ENCODE measurements around the gene DAP. TPM values are rescaled to one million over a fixed set of nuclear protein-coding genes. Genes with fewer than 3 reads are reported as not detected.
"Not testable (repeated sequence)": the region's sequence is repeated elsewhere in the genome, so short reads cannot be mapped to it uniquely, and the experiment has no call there.

The DAP gene
- total RNA-seq, 1 donor = 20.1 TPM

DNA sequence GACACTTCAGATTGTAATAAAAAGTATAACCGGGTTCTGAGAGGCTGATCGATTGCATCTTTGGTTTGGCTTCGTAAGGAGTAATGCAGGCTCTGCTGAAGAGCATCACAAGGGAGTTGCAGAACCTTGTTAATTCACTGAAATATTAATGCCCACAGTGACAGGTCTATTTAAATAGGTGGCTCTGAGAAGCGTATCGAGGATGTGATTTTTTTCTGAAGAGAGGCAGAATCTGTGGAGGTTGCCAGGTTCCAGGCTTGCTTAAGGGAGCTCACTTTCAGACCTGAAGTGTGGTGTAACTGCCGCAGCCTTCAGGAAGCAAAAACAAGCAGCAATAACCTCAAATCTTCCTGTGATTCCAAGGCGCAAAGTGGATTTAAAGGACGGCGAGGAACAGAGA, 116.8 kb downstream of the DAP start:
- H3K4me3 ChIP-seq (ENCODE audit: low read length) = no peak overlapping the region
- no peaks in the 10 kb centered on the region for H3K9me3 ChIP-seq (ENCODE audit: low read depth, low read length)
- H3K4me1 ChIP-seq (ENCODE audit: insufficient read depth, low read length) = peaks cover 16% of the 10 kb centered on the region
- H3K27me3 ChIP-seq (ENCODE audit: insufficient read depth, low read length) = no peaks in the 10 kb centered on the region

- Histone ChIP-seq H3K4me1 (ENCODE audit: insufficient read depth, low read length) (peaks cover 16% of the 10 kb centered on the region), H3K9me3 (ENCODE audit: low read depth, low read length) (no peaks in the 10 kb centered on the region), H3K27me3 (ENCODE audit: insufficient read depth, low read length) (no peaks in the 10 kb centered on the region), H3K4me3 (ENCODE audit: low read length) (no peak overlapping the region)
Observed at GRCh38 chr5:10642367-10642766, 118.7 kb downstream of the DAP start.

GRCh38 chr5:10639846-10640368, 121.1 kb downstream of the DAP start:
- Histone ChIP-seq H3K4me1 (ENCODE audit: insufficient read depth, low read length) (peaks cover 22% of the 10 kb centered on the region), H3K9me3 (ENCODE audit: low read depth, low read length) (no peaks in the 10 kb centered on the region), H3K27me3 (ENCODE audit: insufficient read depth, low read length) (no peaks in the 10 kb centered on the region), H3K4me3 (ENCODE audit: low read length) (no peak overlapping the region)

- not testable (repeated sequence) for H3K9me3 ChIP-seq (ENCODE audit: low read depth, low read length)
- peaks cover 24% of the 10 kb centered on the region for H3K4me1 ChIP-seq (ENCODE audit: insufficient read depth, low read length)
Observed at GRCh38 chr5:10638723-10639122, 122.3 kb downstream of the DAP start.

GRCh38 chr5:10637944-10638343, 123.1 kb downstream of the DAP start:
- peaks cover 32% of the 10 kb centered on the region for H3K4me1 ChIP-seq (ENCODE audit: insufficient read depth, low read length)
- H3K27me3 ChIP-seq (ENCODE audit: insufficient read depth, low read length) = no peaks in the 10 kb centered on the region
- H3K9me3 ChIP-seq (ENCODE audit: low read depth, low read length) = no peaks in the 10 kb centered on the region

More at GRCh38 chr5:10638723-10639122, 122.3 kb downstream of the DAP start:
- not testable (repeated sequence) for H3K27me3 ChIP-seq (ENCODE audit: insufficient read depth, low read length); H3K4me3 ChIP-seq (ENCODE audit: low read length)

GRCh38 chr5:10636363-10637142, 124.5 kb downstream of the DAP start:
- no peaks in the 10 kb centered on the region for H3K27me3 ChIP-seq (ENCODE audit: insufficient read depth, low read length)
- H3K4me3 ChIP-seq (ENCODE audit: low read length) = no peak overlapping the region
- H3K4me1 ChIP-seq (ENCODE audit: insufficient read depth, low read length) = peaks cover 46% of the 10 kb centered on the region
- H3K9me3 ChIP-seq (ENCODE audit: low read depth, low read length) = no peaks in the 10 kb centered on the region

More at GRCh38 chr5:10637944-10638343, 123.1 kb downstream of the DAP start:
- H3K4me3 ChIP-seq (ENCODE audit: low read length) = no peak overlapping the region

DNA sequence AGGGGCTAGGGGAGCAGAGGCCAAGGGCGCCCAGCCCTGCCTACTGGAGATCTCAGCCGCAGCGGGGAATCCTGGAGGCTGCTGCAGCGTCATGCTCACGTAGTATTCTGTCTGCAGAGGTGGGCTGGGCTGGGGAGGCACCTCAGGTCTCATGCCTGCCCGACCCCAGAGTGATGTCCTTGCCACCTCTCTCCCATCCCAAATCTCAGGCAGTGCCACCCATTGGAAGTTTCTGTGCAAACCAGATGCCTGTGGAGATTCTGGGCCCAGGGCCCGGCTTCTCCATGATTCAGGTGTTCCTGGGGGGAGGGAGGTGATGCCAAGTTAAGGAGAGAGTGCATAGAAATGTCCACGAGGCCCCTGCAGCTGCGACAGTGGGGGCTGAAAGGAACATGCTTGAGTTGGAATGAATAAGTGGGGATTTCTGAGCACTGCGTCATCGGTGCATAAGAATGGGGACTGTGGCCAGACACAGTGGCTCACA, 125.1 kb downstream of the DAP start:
- Histone ChIP-seq H3K9me3 (ENCODE audit: low read depth, low read length) (no peaks in the 10 kb centered on the region), H3K27me3 (ENCODE audit: insufficient read depth, low read length) (no peaks in the 10 kb centered on the region), H3K4me3 (ENCODE audit: low read length) (no peak overlapping the region), H3K4me1 (ENCODE audit: insufficient read depth, low read length) (peaks cover 52% of the 10 kb centered on the region)

- no peak overlapping the region for H3K4me3 ChIP-seq (ENCODE audit: low read length)
- H3K4me1 ChIP-seq (ENCODE audit: insufficient read depth, low read length) = peaks cover 58% of the 10 kb centered on the region
- no peaks in the 10 kb centered on the region for H3K9me3 ChIP-seq (ENCODE audit: low read depth, low read length)
- no peaks in the 10 kb centered on the region for H3K27me3 ChIP-seq (ENCODE audit: insufficient read depth, low read length)
Observed at GRCh38 chr5:10635257-10635866, 125.7 kb downstream of the DAP start.

DNA sequence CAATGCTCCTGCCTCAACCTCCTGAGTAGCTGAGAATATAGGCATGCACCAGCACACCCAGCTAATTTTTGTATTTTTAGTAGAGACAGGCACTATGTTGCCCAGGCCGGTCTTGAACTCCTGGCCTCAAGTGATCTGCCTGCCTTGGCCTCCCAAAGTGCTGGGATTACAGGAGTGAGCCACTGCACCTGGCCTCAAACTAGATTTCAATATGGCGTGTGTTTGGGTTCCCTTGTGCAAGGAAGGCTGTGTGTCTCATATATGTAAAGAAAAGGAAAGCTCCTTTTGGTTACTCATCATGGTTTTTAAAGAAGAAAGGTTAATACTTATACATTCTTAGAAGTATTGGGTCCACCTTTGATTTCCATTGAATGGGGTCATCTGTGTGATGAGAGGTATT, 126.5 kb downstream of the DAP start:
- Histone ChIP-seq H3K27me3 (ENCODE audit: insufficient read depth, low read length) (no peaks in the 10 kb centered on the region), H3K4me3 (ENCODE audit: low read length) (no peak overlapping the region), H3K9me3 (ENCODE audit: low read depth, low read length) (no peaks in the 10 kb centered on the region), H3K4me1 (ENCODE audit: insufficient read depth, low read length) (peaks cover 61% of the 10 kb centered on the region)

- H3K27me3 ChIP-seq (ENCODE audit: insufficient read depth, low read length) = no peaks in the 10 kb centered on the region
- no peak overlapping the region for H3K4me3 ChIP-seq (ENCODE audit: low read length)
- no peaks in the 10 kb centered on the region for H3K9me3 ChIP-seq (ENCODE audit: low read depth, low read length)
- H3K4me1 ChIP-seq (ENCODE audit: insufficient read depth, low read length) = peaks cover 61% of the 10 kb centered on the region
Observed at GRCh38 chr5:10634050-10634449, 127.0 kb downstream of the DAP start.

DNA sequence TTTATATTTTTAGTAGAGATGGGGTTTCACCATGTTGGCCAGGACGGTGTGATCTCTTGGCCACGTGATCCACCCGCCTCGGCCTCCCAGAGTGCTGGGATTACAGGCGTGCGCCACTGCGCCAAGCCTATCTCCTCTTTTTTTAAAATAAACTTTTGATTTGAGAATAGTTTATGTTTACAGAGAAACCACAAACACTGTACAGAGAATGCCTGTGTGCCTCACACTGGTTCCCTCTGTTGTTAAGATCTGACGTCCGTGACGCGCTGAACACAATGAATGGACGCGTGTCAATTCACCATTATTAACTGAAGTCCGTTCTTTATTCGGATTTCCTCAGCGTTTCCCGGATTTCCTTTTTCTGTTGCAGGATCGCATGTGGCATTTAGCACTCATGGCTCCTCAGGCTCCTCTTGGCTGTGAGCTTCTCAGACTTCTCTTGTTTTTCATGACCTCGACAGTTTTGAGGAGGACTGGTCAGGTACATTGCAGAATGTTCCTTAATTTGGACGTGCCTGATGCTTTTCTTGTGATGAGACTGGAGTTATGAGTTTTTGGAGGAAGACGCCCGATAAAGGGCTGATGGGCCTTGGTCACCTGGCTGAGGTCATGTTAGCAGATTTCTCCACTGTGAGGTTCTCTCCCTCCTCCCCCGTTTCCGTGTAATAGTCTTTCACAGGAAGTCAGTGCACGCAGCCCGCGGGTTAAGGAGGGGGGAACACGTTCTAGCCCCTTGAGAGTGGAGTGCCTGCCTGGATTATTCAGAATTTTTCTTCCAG, 127.6 kb downstream of the DAP start:
- no peaks in the 10 kb centered on the region for H3K9me3 ChIP-seq (ENCODE audit: low read depth, low read length)
- H3K4me3 ChIP-seq (ENCODE audit: low read length) = no peak overlapping the region
- no peaks in the 10 kb centered on the region for H3K27me3 ChIP-seq (ENCODE audit: insufficient read depth, low read length)
- H3K4me1 ChIP-seq (ENCODE audit: insufficient read depth, low read length) = peaks cover 61% of the 10 kb centered on the region

DNA sequence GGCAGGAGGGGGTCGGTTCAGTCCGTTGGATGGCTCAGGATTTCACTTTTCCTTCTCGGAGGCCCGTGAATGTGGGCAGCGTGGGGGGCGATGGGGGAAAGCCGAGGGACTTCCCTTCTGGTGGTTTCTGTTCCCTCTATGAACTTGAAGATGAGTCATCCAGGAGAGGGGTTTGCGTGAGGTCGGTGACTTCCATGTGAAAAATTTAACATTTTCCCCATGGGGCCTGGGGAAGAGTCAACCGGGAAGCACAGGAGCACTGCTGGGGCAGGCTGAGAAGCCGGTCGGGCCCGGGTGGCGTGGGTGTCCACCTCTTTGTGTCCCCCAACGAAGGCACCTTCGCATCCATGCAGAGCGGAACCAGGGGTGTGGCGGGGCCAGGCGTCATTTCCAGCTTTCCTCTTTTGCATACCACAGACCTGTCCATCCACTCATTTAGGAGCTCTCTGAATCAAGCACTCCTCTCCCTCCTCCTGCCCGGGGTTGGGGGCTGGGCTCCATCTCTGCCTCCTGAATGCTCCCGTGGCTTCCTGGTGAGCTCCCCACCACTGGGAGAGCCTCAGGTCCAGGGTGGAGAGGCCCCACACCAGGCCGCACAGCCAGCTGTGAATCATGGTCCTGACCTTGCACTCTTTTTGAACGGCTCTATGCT, 128.8 kb downstream of the DAP start:
- no peaks in the 10 kb centered on the region for H3K9me3 ChIP-seq (ENCODE audit: low read depth, low read length)
- peaks cover 71% of the 10 kb centered on the region for H3K4me1 ChIP-seq (ENCODE audit: insufficient read depth, low read length)
- peak overlapping the region; percentile 18 for H3K4me3 ChIP-seq (ENCODE audit: low read length)
- no peaks in the 10 kb centered on the region for H3K27me3 ChIP-seq (ENCODE audit: insufficient read depth, low read length)

- H3K27me3 ChIP-seq (ENCODE audit: insufficient read depth, low read length) = no peaks in the 10 kb centered on the region
- peak overlapping the region; percentile 18 for H3K4me3 ChIP-seq (ENCODE audit: low read length)
- peaks cover 79% of the 10 kb centered on the region for H3K4me1 ChIP-seq (ENCODE audit: insufficient read depth, low read length)
- no peaks in the 10 kb centered on the region for H3K9me3 ChIP-seq (ENCODE audit: low read depth, low read length)
Observed at GRCh38 chr5:10631316-10631996, 129.6 kb downstream of the DAP start.

DNA sequence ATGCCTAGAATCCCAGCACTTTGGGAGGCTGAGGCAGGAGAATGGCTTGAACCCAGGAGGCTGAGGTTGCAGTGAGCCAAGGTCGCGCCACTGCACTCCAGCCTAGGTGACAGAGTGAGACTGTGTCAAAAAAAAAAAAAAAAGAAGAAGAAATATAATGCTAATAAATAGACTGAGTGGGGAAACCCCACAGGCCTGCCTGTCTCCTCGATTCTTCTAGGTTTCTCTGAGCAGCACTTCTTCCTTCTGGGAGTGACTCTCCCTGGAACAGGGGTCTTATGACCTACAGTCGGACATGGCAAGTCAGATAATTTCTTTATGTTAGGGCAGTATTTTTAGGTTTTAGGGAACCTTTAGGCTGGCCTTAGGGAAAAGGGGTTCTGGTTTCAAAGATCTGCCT, 130.3 kb downstream of the DAP start:
- not testable (repeated sequence) for H3K4me3 ChIP-seq (ENCODE audit: low read length); H3K9me3 ChIP-seq (ENCODE audit: low read depth, low read length); H3K27me3 ChIP-seq (ENCODE audit: insufficient read depth, low read length)
- H3K4me1 ChIP-seq (ENCODE audit: insufficient read depth, low read length) = peaks cover 82% of the 10 kb centered on the region

All from mononuclear cell (primary cell).